HG02981 (cell line): Measurements from ENCODE around the gene CPVL.
"Not testable (repeated sequence)": the region's sequence is repeated elsewhere in the genome, so short reads cannot be mapped to it uniquely, and the experiment has no call there.

Experiments used
- ATAC-seq: cut with Tn5 transposase; IDR thresholded peaks from one replicate; pipeline ENCODE4 v1.9.1; 2021; ENCODE audit warnings: mild to moderate bottlenecking, moderate library complexity; ENCODE audit not compliant: unreplicated experiment

CPVL gene

DNA sequence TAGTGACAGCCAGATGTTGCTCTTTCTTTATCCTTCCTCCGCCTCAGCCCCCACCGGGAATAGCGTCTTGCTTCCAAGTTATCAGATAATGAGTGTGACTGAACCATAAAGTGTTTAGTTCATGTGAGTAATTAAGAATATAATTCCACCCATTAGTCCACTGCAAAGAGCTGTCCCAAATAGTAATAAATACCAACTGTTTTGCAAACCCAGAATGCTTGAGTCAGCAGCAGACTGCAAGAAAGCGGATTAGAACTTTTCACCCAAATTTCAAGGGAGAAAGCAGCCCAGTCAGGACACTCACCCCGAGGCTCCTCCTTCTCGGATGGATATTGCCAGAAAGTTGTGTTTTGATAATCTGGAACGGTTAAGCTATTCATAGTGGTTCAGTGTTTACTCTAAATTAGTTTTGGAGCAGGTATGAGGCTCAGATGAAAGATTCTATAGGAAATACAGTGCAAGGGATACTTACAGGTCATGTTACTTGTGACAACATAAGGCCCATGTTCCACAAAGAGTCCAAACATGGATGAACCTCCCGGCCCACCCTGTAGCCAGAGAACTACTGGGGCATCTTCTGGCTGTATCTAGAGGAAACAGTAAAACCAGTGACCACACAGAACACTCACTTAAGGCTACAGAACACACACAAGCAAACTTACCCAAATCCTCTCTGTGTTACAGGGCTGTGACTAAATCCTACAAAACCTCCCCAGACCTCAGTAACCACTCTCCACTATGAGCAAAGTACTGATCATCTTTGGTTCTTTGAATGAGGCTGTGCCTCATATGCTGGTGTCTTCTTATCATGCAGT lies 50.5 kb downstream of the CPVL start:
- ATAC-seq = no peak

- not testable (repeated sequence) for ATAC-seq
Measured at GRCh38 chr7:29093091-29093490, 53.2 kb downstream of the CPVL start.

DNA sequence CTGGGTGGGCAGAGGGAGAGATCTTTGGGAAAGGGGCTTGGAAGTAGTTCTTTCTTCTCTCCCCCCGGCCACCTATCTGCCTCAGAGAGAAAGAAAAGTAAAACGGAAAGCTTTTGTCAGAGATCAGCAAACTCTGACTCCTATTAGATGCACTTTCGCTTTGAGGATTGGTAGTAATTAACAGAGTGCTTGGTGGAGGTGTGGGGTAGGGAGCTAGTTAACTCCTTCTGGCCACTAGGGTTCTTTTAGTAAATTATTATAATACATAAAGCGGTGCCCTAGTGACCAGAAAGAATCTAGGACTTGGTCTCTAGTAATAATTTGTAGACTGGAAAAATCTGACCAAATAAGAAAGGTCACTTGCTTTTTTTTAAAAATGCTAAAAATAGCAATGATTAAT lies 54.6 kb downstream of the CPVL start:
- ATAC-seq = peak; percentile 63

GRCh38 chr7:29090836-29091601 lies 55.3 kb downstream of the CPVL start:
- ATAC-seq = no peak

GRCh38 chr7:29090151-29090805 lies 56.1 kb downstream of the CPVL start:
- no peak for ATAC-seq

GRCh38 chr7:29087840-29088170 lies 58.5 kb downstream of the CPVL start:
- ATAC-seq = no peak

DNA sequence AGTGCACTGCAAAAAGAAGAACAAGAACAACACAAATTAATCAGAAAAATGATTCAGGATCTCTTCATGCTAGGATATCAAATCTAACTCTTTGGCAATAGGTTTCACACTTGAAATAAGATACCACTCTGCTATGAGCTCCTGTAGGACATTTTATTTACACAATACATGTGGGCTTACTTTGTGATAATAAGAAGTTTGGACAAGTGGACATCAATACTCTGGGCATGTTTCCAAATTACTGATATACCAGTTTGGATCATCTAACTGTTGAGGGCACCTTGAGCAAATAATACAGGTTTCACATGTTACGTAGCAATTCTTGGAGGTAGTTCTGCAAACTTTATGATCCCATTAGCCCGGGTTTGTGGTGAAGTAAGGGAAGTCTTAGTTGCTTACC lies 59.8 kb downstream of the CPVL start:
- ATAC-seq = no peak

DNA sequence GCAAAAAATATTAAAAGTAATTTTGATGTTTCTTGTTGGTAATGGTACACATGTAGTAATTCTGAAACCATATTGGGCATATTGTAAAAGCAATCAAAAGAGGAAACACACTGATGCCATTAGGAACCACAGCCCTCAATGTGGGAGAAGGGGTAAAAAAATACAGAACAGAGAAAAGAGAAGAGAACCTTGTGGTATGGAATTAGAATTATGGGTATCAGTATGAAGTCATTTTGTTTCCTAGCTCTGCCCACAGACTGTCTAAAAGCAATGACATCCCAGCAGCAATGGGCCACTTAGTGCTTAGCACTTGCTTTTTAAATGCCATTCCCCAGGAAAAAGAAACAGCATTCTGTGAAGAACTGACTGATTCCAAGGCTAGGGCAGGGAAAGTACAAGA lies 61.5 kb downstream of the CPVL start:
- ATAC-seq = peak; percentile 73

DNA sequence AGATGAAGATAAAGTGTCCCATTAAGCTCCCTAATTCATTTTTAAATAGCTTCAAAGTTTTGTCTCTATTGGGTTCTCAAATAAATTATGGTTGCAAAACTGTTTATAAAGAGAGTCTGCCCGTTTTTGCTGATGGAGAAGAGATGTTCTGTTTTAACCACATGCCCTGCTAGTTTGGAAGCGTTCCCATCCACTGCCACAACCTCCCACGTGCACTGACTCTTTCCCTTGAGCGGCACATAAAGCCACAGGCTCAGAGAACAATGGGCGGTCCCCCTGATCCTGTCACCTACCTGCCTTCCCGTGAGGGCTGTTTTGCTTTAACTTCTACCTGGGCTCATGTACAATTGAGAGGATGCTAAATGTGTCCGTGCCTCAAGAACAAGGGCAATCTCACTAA lies 65.5 kb downstream of the CPVL start:
- ATAC-seq = no peak

DNA sequence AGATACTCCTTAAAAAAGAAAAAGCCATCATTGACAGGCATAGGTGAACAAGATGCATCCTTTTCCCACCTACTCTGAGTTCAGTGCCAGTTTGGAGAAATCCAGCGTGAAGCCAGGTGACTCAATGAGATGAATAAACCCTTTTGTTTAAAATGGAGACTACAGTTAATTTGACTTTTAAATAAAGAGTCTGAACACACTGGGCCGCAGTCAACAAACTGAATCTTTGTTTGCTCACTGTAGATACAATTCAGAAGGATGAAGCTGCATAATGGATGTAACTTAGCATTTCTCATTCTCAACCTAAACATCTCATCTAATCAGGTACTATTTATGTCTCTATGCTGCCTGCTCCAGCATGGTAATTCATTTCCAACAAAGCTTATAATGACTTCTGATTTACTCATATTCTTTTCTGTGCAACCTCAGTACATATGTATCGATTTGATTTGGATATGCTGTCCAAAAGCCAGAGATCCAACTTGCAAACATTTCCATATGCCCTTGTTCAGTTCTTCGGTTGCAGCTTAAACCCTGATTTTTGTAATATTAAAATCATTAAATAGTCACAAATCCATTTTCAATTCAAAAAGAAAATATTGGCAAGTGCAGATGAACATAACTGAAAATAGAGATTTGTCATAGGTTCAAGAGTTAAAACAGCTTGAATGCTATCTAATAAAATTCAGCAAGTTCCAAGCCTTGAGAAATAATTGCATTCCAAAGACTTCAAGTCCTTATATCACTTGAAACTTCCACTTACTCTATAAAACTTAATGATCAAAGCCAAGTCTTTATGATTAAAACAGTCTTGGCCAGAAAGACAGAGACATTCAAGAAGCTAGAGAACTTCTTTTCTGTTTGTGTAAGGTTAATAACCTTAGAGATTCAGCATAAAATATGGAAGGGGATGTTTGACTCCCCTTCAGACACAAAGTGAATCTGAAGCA lies 67.8 kb downstream of the CPVL start:
- no peak for ATAC-seq

DNA sequence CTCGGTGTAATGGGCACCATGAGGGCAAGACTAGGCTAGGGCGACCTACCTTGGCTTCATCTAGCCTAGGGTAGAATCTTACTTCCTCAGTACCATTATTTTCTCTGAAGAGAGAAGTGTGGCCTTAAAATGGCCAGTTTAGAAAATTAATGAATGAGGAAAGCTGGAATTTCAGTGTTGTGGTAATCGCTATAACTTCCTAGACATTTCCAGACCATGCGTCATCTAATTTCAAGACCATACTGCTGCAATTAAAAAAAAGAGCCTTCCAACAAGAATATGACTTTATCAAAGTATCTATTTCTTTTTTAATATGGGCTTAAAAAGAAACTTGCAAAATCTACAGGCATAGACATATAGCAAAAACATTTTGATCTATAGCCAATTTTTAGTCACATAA lies 68.5 kb downstream of the CPVL start:
- no peak for ATAC-seq

DNA sequence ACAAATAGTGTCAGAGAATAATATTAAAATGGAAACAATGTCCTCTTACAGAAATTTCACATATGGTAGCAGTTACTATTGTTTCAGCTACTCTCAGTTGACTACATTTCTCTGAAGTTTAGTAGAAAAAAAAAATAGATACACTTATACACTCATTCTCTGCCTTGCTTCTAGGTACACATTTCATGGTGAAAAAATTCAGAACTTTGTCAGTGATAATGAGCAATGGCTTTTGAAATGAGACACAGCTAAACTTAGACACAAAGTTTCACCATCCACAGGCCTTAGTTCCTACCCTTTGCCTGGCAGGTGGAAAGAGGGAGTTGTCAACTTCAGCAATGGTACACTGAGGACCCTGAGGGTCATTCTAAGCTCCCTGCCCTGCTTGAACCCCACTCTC lies 69.2 kb downstream of the CPVL start:
- no peak for ATAC-seq

DNA sequence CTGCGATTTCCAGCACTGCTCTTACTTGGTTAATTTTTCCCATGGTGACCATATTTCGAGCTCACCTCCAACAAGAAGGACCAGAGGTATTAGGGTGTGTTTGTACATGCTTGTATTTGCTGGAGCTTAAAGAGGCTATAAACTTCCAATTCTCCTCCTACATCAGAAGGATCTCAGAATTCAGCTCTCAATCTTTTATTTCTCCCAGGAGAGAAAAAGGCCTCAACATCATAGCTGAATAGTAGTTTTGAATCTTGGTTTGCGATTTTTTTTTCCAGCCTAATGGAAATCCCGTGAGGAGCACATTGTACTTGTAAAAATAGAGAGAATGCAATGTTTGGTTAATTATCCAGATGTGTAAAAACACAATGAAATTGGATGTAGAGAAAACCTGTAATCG lies 69.7 kb downstream of the CPVL start:
- no peak for ATAC-seq

DNA sequence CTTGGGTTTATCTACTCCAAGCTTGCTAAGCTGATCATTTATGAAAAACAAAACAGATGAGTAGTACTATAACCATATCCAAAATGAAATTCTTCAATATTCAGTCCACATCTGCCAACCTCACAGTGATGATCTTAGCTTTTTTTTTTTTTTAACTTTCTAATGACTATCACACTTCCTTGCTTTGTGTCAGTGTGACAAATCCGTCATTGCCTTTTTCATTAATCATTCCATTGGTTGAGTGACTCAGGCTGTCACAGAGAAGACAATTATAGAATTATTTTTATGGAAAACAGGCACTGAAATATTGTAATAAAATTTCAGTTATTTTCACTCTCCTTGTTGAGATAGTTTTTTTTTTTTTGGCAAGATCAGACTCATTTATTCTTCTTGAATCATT lies 70.7 kb downstream of the CPVL start:
- ATAC-seq = no peak

GRCh38 chr7:29071203-29071874 lies 75.0 kb downstream of the CPVL start:
- ATAC-seq = no peak

- ATAC-seq = no peak
Measured at GRCh38 chr7:29066641-29067040, 79.7 kb downstream of the CPVL start.

GRCh38 chr7:29065181-29065857 lies 81.0 kb downstream of the CPVL start:
- no peak for ATAC-seq

- no peak for ATAC-seq
Measured at GRCh38 chr7:29063872-29064271, 82.5 kb downstream of the CPVL start.

- ATAC-seq = no peak
Measured at GRCh38 chr7:29063236-29063635, 83.1 kb downstream of the CPVL start.
